ENCODE results near the gene TNPO1. TPM values are rescaled to one million over a fixed set of nuclear protein-coding genes. Genes with fewer than 3 reads are reported as not detected.

Gene TNPO1
- total and polyA plus RNA-seq, 2 of the 8 experiments (the other 6 are each of a cell fraction or from before 2014, with no cell fraction given) = 38.5 to 211 TPM

DNA sequence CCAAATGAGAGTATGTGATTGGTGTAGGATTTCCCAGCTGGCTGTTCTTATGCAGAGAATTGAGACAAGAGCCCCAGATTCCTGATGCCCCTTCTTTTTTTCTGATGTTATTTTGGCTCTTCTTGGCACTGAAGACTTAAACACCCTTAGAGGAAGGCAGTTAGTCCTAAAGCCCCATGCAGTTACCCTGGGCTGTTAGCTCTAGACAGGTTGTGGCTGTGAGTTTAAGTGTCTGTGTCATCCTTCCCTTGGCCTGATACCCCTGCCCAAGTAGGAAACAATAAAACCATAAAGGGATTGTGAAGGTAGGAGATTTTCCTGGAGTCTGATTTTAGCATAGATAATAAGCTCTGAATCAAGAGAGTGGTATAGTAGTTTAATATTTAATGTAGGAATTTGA, 13.2 kb downstream of the TNPO1 start:
- Histone ChIP-seq H3K18ac (ENCODE audit: extremely low read depth, low read length) (no peak overlapping the region), H3K9ac (replicated peaks in 1 of 4; ENCODE audit: extremely low read depth in 1 of 4, low read depth in 3 of 4, low read length in 3 of 4) (no peak overlapping the region), H2AFZ (ENCODE audit: low read length) (no peak overlapping the region), H3K23ac (ENCODE audit: insufficient read length) (no peak overlapping the region), H3K4me1 (replicated peaks in 1 of 4; ENCODE audit: control insufficient read depth in 3 of 4, insufficient read depth in 4 of 4, low read length in 3 of 4) (peaks cover 0 to 5% (median 2%) of the 10 kb centered on the region in 4 experiments; a peak in 4 of 7 replicates), H3K4me3 (ENCODE audit: extremely low read depth in 1 of 4, insufficient read depth in 2 of 4, low read depth in 3 of 4, low read length in 4 of 4) (no peak overlapping the region), H3K9me3 (ENCODE audit: insufficient read depth in 2 of 2, low read depth in 1 of 2, low read length in 1 of 2) (no peaks in the 10 kb centered on the region), H4K91ac (replicated peaks; ENCODE audit: insufficient read length, low read length) (no peak overlapping the region), H3K27me3 (replicated peaks in 1 of 4; ENCODE audit: control insufficient read depth in 3 of 4, extremely low read depth in 1 of 4, insufficient read depth in 3 of 4, low read length in 3 of 4) (peaks cover 0 to 1% (median 0%) of the 10 kb centered on the region in 4 experiments; a peak in 1 of 7 replicates), H4K5ac (ENCODE audit: insufficient read length, low read depth, low read length) (no peak overlapping the region), H3K79me2 (ENCODE audit: control insufficient read depth in 1 of 2, insufficient read depth in 2 of 2, low read length in 2 of 2) (peaks cover 0 to 34% of the 10 kb centered on the region in 2 experiments; a peak in 2 of 4 replicates), H2BK12ac (ENCODE audit: low read depth, low read length) (no peak overlapping the region), H2BK15ac (ENCODE audit: low read length) (no peak overlapping the region), H3K27ac (ENCODE audit: low read depth, low read length) (no peak overlapping the region), H2BK20ac (ENCODE audit: low read length) (no peak overlapping the region), H3K4ac (replicated peaks; ENCODE audit: insufficient read length, low read depth, low read length) (no peak overlapping the region), H4K8ac (ENCODE audit: extremely low read depth, insufficient read depth, low read length) (no peak overlapping the region), H3K14ac (ENCODE audit: insufficient read length) (no peak overlapping the region), H3K4me2 (ENCODE audit: insufficient read depth in 1 of 2, low read depth in 2 of 2, low read length in 2 of 2) (no peak overlapping the region), H2AK5ac (ENCODE audit: low read depth, low read length) (no peak overlapping the region), H3K79me1 (ENCODE audit: low read depth, low read length) (peaks cover 2% of the 10 kb centered on the region), H4K20me1 (replicated peaks in 1 of 2; ENCODE audit: control insufficient read depth in 1 of 2, insufficient read depth in 2 of 2, low read length in 2 of 2) (peaks cover 0 to 4% of the 10 kb centered on the region in 2 experiments), H2BK5ac (ENCODE audit: low read depth, low read length) (no peak overlapping the region), H3K56ac (replicated peaks; ENCODE audit: insufficient read length, low read depth, low read length) (no peak overlapping the region), H3K23me2 (ENCODE audit: low read depth, low read length) (no peaks in the 10 kb centered on the region), H3K36me3 (ENCODE audit: control insufficient read depth in 2 of 4, insufficient read depth in 4 of 4, low read length in 3 of 4) (no peaks in the 10 kb centered on the region), H2BK120ac (replicated peaks; ENCODE audit: low read depth, low read length) (no peak overlapping the region)
- DNase-seq (ENCODE audit: low read depth in 1 of 2, low spot score in 2 of 2) = no peak
- ChIA-PET CTCF (ENCODE audit: partially characterized antibody) (interaction anchor here (0.8 to 2.4 kb wide), 4 partner anchors 9 to 463 kb away, joined by 3 to 16 read pairs (median 4); no protein-coding TSS in a partner anchor), POLR2A (ENCODE audit: partially characterized antibody) (interaction anchor here (0.8 to 1.5 kb wide), 2 partner anchors 16 to 88 kb away, joined by 3 read pairs; no protein-coding TSS in a partner anchor)
- FAIRE-seq = peak; percentile 13
- TF ChIP-seq SP2 (IDR thresholded peaks at IDR 0.05; ENCODE audit: low read length) (no peak), NRF1 (IDR thresholded peaks at IDR 0.05; ENCODE audit: low read depth, low read length) (no peak), RAD21 (IDR thresholded peaks at IDR 0.05 in 1 of 2, conservative IDR thresholded peaks at IDR 0.05 in 1 of 2; ENCODE audit: low read depth in 2 of 2, low read length in 2 of 2) (no peak), PHF8 (conservative IDR thresholded peaks at IDR 0.05; ENCODE audit: low read depth, low read length) (no peak), POLR2AphosphoS5 (IDR thresholded peaks at IDR 0.05; ENCODE audit: low read depth, low read length) (no peak), CREB1 (IDR thresholded peaks at IDR 0.05) (no peak), CBX5 (IDR thresholded peaks at IDR 0.05; ENCODE audit: low read depth, low read length) (no peak), SIX5 (IDR thresholded peaks at IDR 0.05; ENCODE audit: low read depth, low read length) (no peak), SUZ12 (IDR thresholded peaks at IDR 0.05; ENCODE audit: low read length) (no peak), TCF12 (IDR thresholded peaks at IDR 0.05; ENCODE audit: low read depth, low read length) (no peak), SAP30 (IDR thresholded peaks at IDR 0.05; ENCODE audit: insufficient read depth, insufficient replicate concordance, low read length) (no peak), RBBP5 (IDR thresholded peaks at IDR 0.05; ENCODE audit: borderline replicate concordance, low read depth, low read length) (no peak), SRF (IDR thresholded peaks at IDR 0.05; ENCODE audit: low read depth, low read length) (no peak)
- TF ChIP-seq, protein P1, sequence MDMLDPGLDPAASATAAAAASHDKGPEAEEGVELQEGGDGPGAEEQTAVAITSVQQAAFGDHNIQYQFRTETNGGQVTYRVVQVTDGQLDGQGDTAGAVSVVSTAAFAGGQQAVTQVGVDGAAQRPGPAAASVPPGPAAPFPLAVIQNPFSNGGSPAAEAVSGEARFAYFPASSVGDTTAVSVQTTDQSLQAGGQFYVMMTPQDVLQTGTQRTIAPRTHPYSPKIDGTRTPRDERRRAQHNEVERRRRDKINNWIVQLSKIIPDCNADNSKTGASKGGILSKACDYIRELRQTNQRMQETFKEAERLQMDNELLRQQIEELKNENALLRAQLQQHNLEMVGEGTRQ (IDR thresholded peaks at IDR 0.05; ENCODE audit: low read length) = no peak

Measured in H1 (cell line).